ENCODE results near the gene AVPI1.
"Not testable (repeated sequence)": the region's sequence is repeated elsewhere in the genome, so short reads cannot be mapped to it uniquely, and the experiment has no call there.

Gene AVPI1

GRCh38 chr10:97711640-97712572, 24.9 kb upstream of the AVPI1 start:
- DNase-seq: no peak

GRCh38 chr10:97708976-97709946, 22.2 kb upstream of the AVPI1 start:
- peak in 4 of 6 experiments; percentile 15 to 22 (median 16) for DNase-seq

GRCh38 chr10:97708167-97708566, 21.1 kb upstream of the AVPI1 start:
- no peak for DNase-seq

GRCh38 chr10:97707134-97707861, 20.3 kb upstream of the AVPI1 start:
- DNase-seq: no peak

GRCh38 chr10:97705006-97705670, 18.1 kb upstream of the AVPI1 start:
- DNase-seq: no peak

GRCh38 chr10:97704341-97704740, 17.3 kb upstream of the AVPI1 start:
- no peak for DNase-seq

GRCh38 chr10:97703398-97704067, 16.5 kb upstream of the AVPI1 start:
- DNase-seq: no peak

GRCh38 chr10:97701438-97702069, 14.5 kb upstream of the AVPI1 start:
- DNase-seq: peak; percentile 6 to 61 (median 24)

- DNase-seq: not testable (repeated sequence)
Measured at GRCh38 chr10:97698072-97698655, 11.1 kb upstream of the AVPI1 start.

- no peak for DNase-seq
Measured at GRCh38 chr10:97690133-97690532, 3.1 kb upstream of the AVPI1 start.

- DNase-seq: no peak
Measured at GRCh38 chr10:97689559-97690020, 2.5 kb upstream of the AVPI1 start.

- no peak for DNase-seq
Measured at GRCh38 chr10:97687785-97688781, 1.0 kb upstream of the AVPI1 start.

GRCh38 chr10:97686301-97686961, 610 bp downstream of the AVPI1 start:
- DNase-seq: peak in 1 of 6 experiments; percentile 30

- DNase-seq: no peak
Measured at GRCh38 chr10:97685395-97685958, 1.6 kb downstream of the AVPI1 start.

- no peak for DNase-seq
Measured at GRCh38 chr10:97684866-97685394, 2.1 kb downstream of the AVPI1 start.

GRCh38 chr10:97684368-97684713, 2.7 kb downstream of the AVPI1 start:
- DNase-seq: not testable (repeated sequence)

- no peak for DNase-seq
Measured at GRCh38 chr10:97683556-97684367, 3.3 kb downstream of the AVPI1 start.

Measured in stimulated activated naive CD4-positive, alpha-beta T cell (primary cell).